Esophagus muscularis mucosa (tissue), 4 donors: ENCODE results near the gene KCTD21.

Experiments used
- CTCF ChIP-seq, 3 experiments: fragments of 200-600 bp in 2 of 3; fragments of 450-650 bp in 1 of 3; sonication (generic) in 2 of 3; IDR thresholded peaks; one replicate each; pipeline ENCODE4 v1.5.1; 2017 to 2019; ENCODE audit warnings: antibody characterized with exemption in 3 of 3, mild to moderate bottlenecking in 2 of 3, moderate library complexity in 1 of 3
- EP300 ChIP-seq: sonication (generic); formaldehyde crosslinking; IDR thresholded peaks from one replicate; pipeline ENCODE4 v1.6.1; 2017; ENCODE audit warnings: antibody characterized with exemption
- POLR2A ChIP-seq: fragments of 450-650 bp; IDR thresholded peaks from one replicate; pipeline ENCODE4 v1.6.1; 2017; ENCODE audit warnings: antibody characterized with exemption, moderate library complexity, mild to moderate bottlenecking, low read depth
- POLR2AphosphoS5 ChIP-seq, 2 donors: sonication (generic); formaldehyde crosslinking; IDR thresholded peaks; one replicate each; pipeline ENCODE4 v1.6.1; 2017; ENCODE audit warnings: antibody characterized with exemption in 2 of 2

GRCh38 chr11:78203184-78203583, 14.8 kb upstream of the KCTD21 start:
- TF ChIP-seq POLR2AphosphoS5 (IDR thresholded peaks at IDR 0.05) (no peak), POLR2A (no peak), CTCF (IDR thresholded peaks at IDR 0.05) (no peak), EP300 (no peak)
